ENCODE measurements around the gene C4A.
"Not testable (repeated sequence)": the region's sequence is repeated elsewhere in the genome, so short reads cannot be mapped to it uniquely, and the experiment has no call there.

The C4A gene

DNA sequence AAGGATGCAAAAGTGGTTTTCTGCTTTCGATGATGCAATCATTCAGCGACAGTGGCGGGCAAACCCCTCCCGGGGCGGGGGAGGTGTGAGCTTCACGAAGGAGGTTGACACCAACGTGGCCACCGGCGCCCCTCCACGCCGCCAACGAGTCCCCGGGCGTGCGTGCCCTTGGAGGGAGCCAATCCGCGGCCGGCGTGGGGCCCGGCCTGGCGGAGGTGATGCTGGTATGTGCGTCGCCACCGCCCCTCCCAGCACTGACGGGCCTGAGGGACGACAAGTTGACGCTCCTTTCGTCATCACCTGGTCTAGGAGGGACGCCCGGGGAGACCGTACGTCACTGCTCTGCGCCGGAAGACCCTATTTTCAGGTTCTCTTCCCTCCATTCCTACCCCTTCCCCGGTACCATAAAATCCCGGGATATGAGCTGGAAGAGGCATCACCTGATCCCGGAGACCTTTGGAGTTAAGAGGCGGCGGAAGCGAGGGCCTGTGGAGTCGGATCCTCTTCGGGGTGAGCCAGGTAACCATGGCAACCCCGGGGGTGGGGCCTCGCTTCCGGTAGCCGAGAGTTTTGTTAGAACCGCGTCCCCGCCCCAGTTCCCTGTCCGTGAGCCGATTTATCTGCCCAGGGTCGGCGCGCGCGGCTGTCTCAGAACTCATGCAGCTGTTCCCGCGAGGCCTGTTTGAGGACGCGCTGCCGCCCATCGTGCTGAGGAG is 9.7 kb upstream of the C4A start, which contains the start of gene DXO:
TSS of gene DXO (minus strand) at position 146 of the 716 bp plus-strand sequence. CDS start 463 bp downstream, outside the sequence.
- H3K4me3 ChIP-seq (ENCODE audit: control insufficient read depth, low read depth, low read length) = peak within 1 kb of the TSS; percentile 93
- TF ChIP-seq, protein P1, sequence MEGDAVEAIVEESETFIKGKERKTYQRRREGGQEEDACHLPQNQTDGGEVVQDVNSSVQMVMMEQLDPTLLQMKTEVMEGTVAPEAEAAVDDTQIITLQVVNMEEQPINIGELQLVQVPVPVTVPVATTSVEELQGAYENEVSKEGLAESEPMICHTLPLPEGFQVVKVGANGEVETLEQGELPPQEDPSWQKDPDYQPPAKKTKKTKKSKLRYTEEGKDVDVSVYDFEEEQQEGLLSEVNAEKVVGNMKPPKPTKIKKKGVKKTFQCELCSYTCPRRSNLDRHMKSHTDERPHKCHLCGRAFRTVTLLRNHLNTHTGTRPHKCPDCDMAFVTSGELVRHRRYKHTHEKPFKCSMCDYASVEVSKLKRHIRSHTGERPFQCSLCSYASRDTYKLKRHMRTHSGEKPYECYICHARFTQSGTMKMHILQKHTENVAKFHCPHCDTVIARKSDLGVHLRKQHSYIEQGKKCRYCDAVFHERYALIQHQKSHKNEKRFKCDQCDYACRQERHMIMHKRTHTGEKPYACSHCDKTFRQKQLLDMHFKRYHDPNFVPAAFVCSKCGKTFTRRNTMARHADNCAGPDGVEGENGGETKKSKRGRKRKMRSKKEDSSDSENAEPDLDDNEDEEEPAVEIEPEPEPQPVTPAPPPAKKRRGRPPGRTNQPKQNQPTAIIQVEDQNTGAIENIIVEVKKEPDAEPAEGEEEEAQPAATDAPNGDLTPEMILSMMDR (conservative IDR thresholded peaks at IDR 0.05; ENCODE audit: control insufficient read depth, insufficient read depth, low read depth, low read length) = no peak
- DNase-seq (ENCODE audit: low read depth) = peak; percentile 98

- DNase-seq (ENCODE audit: low read depth) = peak; percentile 63
- TF ChIP-seq, protein P1 (conservative IDR thresholded peaks at IDR 0.05; ENCODE audit: control insufficient read depth, insufficient read depth, low read depth, low read length) = no peak
- H3K4me3 ChIP-seq (ENCODE audit: control insufficient read depth, low read depth, low read length) = peak overlapping the region; percentile 93
These were observed 9.0 kb upstream of the C4A start for GRCh38 chr6:31972709-31973350.

DNA sequence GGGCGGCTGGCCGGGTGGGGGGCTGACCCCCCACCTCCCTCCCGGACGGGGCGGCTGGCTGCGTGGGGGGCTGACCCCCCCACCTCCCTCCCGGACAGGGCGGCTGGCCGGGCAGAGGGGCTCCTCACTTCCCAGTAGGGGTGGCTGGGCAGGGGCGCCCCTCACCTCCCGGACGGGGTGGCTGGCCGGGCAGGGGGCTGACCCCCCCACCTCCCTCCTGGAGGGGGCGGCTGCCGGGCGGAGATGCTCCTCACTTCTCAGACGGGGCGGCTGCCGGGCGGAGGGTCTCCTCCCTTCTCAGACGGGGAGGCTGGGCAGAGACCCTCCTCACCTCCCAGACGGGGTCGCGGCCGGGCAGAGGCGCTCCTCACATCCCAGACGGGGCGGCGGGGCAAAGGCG is 5.8 kb upstream of the C4A start:
- not testable (repeated sequence) for H3K4me3 ChIP-seq (ENCODE audit: control insufficient read depth, low read depth, low read length); DNase-seq (ENCODE audit: low read depth)

DNA sequence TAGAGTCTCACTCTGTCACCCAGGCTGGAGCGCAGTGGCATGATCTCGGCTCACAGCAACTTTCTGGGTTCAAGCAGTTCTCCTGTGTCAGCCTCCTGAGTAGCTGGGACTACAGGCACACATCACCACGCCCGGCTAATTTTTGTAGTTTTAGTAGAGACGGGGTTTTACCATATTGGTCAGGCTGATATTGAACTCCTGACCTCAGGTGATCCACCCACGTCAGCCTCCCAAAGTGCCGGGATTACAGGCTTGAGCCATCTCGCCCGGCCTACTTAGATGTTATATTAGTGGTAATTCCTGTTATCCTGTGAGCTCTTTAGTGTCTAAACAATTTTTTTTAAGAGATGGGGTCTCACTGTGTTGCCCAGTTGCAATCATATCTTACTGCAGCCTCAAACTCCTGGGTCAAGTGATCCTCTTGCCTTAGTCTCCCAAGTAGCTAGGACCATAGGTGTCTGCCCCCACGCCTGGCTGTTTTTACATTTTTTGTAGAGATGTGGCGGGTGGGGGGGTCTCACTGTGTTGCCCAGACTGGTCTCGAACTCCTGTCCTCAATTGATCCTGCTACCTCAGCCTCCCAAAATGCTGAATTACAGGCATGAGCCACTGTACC is 3.9 kb upstream of the C4A start:
- no peak overlapping the region for H3K4me3 ChIP-seq (ENCODE audit: control insufficient read depth, low read depth, low read length)
- TF ChIP-seq, protein P1 (conservative IDR thresholded peaks at IDR 0.05; ENCODE audit: control insufficient read depth, insufficient read depth, low read depth, low read length) = no peak
- DNase-seq (ENCODE audit: low read depth) = no peak

DNA sequence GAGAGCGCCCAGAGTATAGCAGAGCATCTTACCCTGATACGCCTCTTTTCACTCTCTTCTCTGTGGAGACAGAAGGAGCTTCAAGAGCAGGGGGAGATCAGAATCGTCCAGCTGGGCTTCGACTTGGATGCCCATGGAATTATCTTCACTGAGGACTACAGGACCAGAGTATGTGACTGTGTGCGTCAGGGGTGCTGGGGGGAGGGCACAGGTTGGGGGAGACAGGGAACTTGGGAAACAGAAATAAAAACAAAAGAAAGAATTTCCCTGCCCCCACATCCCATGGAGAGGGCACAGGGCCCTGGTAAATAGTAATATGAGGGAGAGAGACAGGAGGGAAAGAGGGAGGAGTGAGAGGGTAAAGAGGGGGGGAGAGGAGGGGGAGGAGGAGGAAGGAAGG is 3.0 kb upstream of the C4A start:
- H3K4me3 ChIP-seq (ENCODE audit: control insufficient read depth, low read depth, low read length) = no peak overlapping the region
- DNase-seq (ENCODE audit: low read depth) = no peak
- TF ChIP-seq, protein P1 (conservative IDR thresholded peaks at IDR 0.05; ENCODE audit: control insufficient read depth, insufficient read depth, low read depth, low read length) = no peak

GRCh38 chr6:31979238-31979898 is 2.5 kb upstream of the C4A start:
- DNase-seq (ENCODE audit: low read depth) = no peak
- TF ChIP-seq, protein P1 (conservative IDR thresholded peaks at IDR 0.05; ENCODE audit: control insufficient read depth, insufficient read depth, low read depth, low read length) = no peak

GRCh38 chr6:31980195-31980876 is 1.5 kb upstream of the C4A start:
- not testable (repeated sequence) for DNase-seq (ENCODE audit: low read depth)

More at GRCh38 chr6:31979238-31979898, 2.5 kb upstream of the C4A start:
- H3K4me3 ChIP-seq (ENCODE audit: control insufficient read depth, low read depth, low read length) = no peak overlapping the region

DNA sequence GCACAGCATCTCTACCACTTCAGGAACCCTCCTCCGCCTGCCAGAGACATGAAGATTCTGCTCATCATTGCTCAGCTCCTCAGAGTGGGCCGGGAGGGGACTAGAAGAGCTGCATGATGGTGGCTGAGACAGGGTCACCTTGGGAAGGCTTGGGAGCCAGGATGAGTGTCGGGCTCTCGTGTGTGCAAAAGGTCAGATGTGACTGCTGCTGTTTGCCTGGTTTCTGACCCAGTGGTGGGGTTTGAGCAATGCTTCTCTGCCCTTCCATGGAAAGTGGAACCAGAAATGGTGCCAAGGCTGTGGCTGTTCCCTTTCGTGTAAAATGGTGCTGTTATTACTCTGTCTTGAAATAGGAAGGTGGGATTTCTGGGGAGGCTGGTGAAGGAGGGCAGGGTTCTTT is 859 bp upstream of the C4A start:
- H3K4me3 ChIP-seq (ENCODE audit: control insufficient read depth, low read depth, low read length); DNase-seq (ENCODE audit: low read depth): not testable (repeated sequence)

More at GRCh38 chr6:31980195-31980876, 1.5 kb upstream of the C4A start:
- not testable (repeated sequence) for H3K4me3 ChIP-seq (ENCODE audit: control insufficient read depth, low read depth, low read length)

- DNase-seq (ENCODE audit: low read depth); H3K4me3 ChIP-seq (ENCODE audit: control insufficient read depth, low read depth, low read length): not testable (repeated sequence)
These were observed 7.5 kb downstream of the C4A start for GRCh38 chr6:31989363-31989762.

DNA sequence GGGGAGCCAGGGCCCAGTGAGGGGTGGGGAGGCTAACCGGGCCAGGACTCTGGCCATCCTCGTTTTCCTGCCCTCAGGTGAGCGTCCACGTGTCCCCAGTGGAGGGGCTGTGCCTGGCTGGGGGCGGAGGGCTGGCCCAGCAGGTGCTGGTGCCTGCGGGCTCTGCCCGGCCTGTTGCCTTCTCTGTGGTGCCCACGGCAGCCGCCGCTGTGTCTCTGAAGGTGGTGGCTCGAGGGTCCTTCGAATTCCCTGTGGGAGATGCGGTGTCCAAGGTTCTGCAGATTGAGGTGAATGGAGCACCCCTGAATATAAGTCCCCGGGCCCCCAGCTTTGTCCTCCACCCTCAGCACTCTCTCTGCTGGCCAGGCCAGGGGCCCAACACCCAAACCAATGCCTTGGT is 12.6 kb downstream of the C4A start:
- not testable (repeated sequence) for DNase-seq (ENCODE audit: low read depth); H3K4me3 ChIP-seq (ENCODE audit: control insufficient read depth, low read depth, low read length)

DNA sequence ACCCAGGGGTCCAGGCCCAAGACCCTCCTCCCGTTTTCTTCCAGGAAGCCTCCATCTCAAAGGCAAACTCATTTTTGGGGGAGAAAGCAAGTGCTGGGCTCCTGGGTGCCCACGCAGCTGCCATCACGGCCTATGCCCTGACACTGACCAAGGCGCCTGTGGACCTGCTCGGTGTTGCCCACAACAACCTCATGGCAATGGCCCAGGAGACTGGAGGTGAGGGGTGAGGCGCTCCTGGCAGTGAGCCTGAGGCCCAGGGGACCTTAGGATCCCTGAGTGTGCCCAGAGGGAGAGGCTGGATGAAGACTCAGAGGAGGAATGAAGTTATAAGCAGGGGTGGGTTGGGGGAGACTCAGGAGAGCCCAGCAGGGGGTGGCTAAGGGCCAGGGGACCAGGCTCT is 14.5 kb downstream of the C4A start:
- H3K4me3 ChIP-seq (ENCODE audit: control insufficient read depth, low read depth, low read length); DNase-seq (ENCODE audit: low read depth): not testable (repeated sequence)

Measured in fibroblast of mammary gland (primary cell).